ENCODE measurements around the gene ZNF829.
A peak's percentile ranks its signal among the peaks of the same experiment; 100 is the strongest.

ZNF829 gene

DNA sequence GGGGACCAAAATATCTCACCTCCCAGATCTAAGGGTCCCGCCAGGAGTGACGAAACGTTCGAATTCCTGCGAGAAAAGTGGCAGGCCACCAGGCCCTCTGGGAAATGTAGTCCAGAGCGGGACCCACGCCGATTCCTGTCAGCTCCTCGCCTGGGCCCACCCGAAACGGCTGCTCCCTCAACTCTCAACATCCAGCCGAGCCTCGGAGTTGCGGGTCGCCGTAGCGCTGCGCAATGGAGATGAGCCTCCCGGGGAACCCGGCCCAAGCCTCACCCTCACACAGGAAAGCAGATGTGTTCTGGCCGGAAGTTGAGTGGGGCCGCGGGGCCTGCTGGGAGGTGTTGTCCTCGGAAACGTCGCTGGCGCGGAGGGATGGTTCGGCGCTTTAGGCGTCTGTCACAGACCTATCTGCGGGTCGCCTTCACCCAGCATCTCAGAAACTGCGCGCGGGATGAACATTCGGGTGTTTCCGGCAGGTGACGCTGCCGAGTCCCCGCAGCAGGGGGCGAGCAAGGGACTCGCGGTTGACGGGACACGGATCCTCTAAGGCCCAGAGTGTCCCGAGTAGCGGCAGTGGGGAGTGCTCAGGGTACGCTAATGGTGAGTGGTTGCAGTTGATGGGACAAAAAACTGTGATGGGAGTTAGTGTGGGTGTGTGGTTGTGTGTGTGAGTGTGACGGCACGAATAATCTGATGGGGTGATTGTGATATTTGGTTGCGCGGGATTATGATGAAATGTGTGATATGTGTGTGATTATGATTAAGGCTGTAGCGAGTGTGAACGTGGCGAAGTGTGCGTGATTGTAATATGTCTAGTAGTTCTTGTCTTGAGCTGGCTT is at the start of gene ZNF829, which contains the start of gene ZNF568:
TSS of gene ZNF829 (minus strand) at position 300 of the 839 bp plus-strand sequence. CDS start 1,124 bp downstream, outside the sequence.
TSS of gene ZNF568 (plus strand) at position 341 of the 839 bp plus-strand sequence. CDS start 6,439 bp downstream, outside the sequence.
- peak; percentile 89 for DNase-seq (ENCODE audit: low read depth)

DNA sequence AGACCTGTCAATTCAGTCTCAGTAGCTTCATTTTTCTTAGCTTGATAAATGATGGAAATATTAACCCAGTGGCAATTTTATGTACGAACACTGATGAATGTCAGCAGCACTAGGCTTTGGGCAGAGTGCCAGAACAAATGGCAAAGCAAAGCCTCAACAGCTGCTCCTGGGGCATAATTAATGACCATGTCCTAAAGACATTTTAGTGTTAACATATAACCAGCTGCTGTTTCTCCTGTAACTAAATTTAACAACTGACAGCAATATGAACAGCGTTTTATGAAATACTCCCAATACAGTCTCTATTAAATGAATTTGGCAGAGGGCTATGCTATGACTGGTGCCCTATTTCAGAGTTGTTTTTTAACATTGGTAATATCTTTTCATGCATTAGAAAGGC is 47.2 kb upstream of the ZNF829 start:
- DNase-seq (ENCODE audit: low read depth) = no peak

DNA sequence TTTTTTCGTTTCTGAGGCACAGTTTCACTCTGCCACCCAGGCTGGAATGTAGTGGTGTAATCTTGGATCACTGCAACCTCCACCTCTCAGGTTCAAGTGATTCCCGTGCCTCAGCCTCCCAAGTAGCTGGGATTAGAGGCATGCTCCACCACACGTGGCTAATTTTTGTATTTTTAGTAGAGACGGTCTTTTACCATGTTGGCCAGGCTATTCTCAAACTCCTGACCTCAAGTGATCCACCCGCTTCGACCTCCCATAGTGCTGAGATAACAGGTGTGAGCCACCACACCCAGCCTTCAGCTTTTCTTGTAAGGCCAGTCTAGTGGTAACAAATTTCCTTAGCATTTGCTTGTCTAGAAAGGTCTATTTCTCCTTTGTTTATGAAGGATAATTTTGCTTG is 46.3 kb upstream of the ZNF829 start:
- DNase-seq (ENCODE audit: low read depth) = no peak

DNA sequence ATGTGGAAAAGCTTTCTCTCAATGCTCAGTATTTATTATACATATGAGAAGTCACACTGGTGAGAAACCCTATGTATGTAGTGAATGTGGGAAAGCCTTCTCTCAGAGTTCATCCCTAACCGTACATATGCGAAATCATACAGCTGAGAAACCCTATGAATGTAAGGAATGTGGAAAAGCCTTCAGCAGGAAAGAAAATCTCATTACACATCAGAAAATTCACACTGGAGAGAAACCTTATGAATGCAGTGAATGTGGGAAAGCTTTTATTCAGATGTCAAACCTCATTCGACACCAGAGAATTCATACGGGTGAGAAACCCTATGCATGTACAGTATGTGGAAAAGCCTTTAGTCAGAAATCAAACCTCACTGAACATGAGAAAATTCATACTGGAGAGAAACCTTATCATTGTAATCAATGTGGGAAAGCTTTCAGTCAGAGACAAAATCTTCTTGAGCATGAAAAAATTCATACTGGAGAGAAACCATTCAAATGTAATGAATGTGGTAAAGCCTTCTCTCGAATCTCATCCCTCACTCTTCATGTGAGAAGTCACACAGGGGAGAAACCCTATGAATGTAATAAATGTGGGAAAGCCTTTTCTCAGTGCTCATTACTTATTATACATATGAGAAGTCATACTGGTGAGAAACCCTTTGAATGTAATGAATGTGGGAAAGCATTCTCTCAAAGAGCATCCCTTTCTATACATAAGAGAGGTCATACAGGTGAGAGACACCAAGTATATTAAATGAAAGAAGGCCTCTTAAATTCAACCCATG is 34.4 kb upstream of the ZNF829 start:
- no peak for DNase-seq (ENCODE audit: low read depth)

DNA sequence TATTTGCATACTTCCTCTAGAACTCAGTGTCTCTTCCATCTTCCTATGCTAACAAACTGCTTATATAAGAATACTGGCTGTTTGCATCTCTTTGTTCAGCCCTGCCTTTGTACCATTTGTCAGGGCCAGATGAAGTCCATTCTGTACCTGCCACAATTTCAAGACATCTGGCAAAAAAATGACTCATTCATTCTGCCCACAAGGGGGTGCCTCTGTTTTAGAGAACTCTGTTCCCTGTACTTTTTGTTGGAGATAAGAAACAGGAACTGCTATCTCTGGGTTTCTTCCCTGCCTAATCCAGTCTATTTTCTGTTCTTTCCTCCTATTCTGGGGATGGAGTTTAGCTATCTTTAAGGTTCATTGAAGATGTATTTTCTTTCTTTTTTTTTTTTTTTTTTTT is 23.1 kb upstream of the ZNF829 start:
- DNase-seq (ENCODE audit: low read depth) = peak; percentile 28

DNA sequence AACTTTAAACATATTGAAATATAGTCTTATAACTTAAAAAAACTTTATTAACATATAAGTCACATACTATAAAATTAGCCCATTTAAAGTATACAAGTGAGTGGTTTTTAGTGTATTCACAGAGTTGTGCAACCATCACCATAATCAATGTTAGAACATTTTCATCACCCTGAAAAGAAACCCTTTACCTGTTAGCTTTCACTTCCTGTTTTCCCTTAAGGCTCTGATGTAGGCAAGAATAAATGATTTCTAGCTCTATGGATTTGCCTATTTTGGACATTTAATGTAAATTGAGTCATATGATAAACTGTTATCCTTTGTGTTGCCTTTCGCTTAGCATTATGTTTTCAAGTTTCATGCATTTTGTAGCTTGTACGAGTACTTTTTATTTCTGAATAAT is 15.6 kb upstream of the ZNF829 start:
- DNase-seq (ENCODE audit: low read depth) = no peak

DNA sequence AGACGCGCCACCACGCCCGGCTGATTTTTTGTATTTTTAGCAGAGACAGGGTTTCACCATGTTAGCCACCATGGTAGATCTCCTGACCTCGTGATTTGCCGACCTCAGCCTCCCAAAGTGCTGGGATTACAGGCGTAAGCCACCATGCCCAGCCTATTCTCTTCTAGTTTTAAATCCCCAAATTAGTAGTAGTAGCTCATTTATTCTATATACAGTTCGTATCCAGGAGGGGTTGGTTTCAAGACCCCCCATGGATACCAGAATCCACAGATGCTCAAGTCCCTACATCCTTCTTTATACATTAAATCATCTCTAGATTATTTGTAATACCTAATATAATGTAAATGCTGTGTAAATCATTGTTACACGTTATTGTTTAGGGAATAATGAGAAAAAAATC is 2.0 kb upstream of the ZNF829 start:
- no peak for DNase-seq (ENCODE audit: low read depth)

DNA sequence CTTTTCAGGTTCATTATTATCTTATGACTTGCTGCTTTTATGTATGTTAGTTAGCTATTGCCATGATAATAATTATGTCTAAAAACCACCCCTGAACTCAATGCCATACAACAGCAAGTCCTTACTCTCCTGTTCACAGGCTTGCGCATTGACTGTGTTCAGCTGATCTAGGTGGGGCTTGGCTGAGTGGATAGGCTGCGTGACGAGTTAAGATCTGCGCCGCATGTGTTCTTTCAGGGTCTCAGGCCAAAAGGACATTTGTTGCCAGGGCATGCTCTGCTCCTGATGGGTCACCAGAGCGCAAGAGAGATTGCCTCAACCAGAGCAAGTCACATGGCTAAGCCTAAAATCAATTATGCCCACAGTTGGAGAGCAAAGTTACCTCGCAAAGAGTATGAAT is 900 bp upstream of the ZNF829 start:
- peak; percentile 68 for DNase-seq (ENCODE audit: low read depth)

DNA sequence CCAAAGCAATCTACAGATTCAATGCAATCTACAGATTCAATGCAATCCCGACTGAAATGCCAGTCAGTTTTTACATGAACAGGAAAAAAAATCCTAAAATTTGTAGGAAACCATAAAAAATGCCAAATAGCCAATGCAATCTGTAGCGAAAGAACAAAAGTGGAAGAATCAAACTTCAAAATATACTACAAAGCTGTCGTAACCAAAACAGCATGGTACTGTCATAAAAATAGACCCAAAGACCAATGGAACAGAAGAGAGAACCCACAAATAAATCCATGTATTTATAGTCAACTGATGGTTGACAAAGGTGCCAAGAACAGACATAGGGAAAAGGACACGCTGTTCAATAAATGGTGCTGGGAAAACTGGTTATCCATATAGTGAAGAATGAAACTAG is 17.7 kb downstream of the ZNF829 start:
- no peak for DNase-seq (ENCODE audit: low read depth)

DNA sequence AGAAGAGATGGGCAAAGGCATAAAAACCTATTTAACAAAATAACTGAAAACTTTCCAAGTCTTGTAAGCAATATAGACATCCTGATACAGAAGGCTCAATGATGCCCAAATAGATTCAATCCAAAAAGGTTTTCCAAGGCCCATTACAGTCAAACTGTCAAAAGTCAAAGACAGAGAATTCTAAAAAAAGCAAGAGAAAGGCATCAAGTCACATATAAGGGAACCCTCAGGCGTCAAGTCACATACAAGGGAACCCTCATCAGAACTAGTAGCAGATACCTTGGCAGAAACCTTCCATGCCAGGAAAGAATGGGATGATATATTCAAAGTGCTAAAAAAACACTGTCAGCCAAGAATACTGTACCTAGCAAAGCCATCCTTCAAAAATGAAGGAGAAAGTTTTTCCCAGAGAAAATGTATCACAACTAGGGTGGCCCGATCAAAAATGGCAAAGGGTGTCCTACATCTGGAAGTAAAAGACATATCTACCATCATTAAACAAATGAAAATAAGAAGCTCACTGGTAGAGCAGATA is 21.2 kb downstream of the ZNF829 start:
- DNase-seq (ENCODE audit: low read depth) = no peak

DNA sequence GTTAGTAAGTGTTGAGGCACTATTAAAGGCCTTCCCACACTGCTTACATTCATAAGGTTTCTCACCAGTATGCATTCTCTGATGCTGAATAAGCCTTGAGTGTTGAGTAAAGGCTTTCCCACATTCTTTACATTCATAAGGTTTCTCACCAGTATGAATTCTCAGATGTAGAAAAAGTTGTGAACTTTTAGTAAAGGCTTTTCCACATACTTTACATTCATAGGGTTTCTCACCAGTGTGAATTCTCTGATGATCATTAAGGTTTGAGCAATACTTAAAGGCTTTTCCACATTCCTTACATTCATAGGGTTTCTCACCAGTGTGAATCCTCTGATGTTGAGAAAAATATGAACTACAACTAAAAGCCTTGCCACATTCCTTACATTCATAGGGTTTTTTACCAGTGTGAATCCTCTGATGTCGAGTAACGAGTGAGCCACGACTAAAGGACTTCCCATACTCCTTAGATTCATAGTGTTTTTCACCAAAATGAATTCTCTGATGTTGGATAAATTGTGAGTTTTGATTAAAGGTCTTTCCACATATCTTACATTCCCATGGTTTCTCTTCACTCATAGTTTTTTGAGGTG is 24.2 kb downstream of the ZNF829 start:
- DNase-seq (ENCODE audit: low read depth) = no peak

DNA sequence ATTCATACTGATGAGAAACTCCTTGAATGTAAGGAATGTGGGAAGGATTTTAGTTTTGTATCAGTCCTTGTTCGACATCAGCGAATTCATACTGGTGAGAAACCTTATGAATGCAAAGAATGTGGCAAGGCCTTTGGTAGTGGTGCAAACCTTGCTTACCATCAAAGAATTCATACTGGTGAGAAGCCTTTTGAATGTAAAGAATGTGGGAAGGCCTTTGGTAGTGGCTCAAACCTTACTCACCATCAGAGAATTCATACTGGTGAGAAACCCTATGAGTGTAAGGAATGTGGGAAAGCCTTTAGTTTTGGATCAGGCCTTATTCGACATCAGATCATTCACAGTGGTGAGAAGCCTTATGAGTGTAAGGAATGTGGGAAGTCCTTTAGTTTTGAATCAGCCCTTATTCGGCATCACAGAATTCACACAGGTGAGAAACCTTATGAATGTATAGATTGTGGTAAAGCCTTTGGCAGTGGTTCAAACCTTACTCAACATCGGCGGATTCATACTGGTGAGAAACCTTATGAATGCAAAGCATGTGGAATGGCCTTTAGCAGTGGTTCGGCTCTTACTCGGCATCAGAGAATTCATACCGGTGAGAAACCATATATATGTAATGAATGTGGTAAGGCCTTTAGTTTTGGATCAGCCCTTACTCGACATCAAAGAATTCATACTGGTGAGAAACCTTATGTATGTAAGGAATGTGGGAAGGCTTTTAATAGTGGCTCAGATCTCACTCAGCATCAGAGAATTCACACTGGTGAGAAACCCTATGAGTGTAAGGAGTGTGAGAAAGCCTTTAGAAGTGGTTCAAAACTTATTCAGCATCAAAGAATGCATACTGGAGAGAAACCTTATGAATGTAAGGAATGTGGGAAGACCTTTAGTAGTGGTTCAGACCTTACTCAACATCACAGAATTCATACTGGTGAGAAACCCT is 38.8 kb downstream of the ZNF829 start:
- DNase-seq (ENCODE audit: low read depth) = no peak

DNA sequence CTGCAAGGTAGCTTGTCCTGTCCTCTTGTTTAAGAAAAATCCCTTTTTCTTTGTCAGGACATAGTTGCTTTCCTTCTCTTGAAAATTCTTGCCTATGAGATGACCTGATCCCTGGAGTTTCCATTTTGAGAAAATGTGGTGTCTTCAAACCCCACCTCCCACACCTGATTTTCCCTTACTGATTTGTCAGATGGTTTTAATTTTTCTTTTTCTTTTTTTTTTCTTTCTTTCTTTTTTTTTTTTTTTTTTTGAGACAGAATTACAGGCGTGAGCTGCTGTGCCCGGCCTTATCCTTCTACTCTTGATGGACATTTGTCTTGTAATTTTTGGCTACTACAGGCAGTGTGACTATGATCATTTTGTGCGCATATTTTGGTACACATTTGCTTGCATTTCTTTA is 64.2 kb downstream of the ZNF829 start:
- DNase-seq (ENCODE audit: low read depth) = no peak

DNA sequence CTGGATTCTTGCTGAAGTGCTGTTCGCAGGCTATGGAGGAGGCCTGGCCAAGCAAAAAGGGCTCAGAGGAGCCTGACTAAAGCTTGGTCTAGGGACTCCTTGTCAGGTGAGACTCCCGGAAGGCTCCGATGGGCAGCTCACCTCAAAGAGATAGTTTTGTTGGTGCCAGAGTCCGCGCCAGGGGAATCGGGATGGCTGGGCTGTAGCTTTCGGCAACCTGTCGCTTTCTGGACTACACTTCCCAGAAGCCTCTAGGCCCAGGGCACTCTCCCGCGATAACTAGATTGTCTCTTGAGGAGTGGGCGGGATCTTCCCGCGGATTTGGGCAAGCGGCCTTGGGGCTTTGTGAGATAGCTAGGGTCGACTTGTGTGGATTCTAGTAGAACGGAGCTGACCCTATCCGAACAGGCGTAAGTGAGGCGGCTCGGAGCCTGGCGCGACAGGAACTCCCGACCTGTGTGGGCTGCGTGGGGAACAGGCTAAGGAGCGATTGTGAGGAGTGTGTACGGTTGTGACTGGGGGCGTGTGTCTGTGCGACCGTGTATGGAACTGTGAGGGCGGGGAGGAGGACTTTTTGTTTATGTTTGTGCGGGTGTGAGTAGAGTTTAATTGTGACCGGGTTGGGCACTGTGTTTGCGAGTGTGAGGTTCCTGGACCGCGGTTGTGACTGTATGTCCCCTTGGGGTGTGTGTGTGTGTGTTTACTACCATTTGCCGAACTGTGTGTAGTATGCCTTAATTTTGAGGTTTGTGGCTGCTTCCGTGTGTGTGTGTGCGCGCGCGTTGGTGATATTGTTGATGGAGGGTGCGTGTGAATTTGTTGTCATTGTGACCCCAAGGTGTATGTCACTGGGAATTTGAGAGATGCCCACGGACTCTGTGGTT is 65.3 kb downstream of the ZNF829 start, which contains the start of gene ZNF345:
TSS of gene ZNF345 (plus strand) at position 318 of the 884 bp plus-strand sequence. CDS start 25,955 bp downstream, outside the sequence.
- DNase-seq (ENCODE audit: low read depth) = peak; percentile 95

DNA sequence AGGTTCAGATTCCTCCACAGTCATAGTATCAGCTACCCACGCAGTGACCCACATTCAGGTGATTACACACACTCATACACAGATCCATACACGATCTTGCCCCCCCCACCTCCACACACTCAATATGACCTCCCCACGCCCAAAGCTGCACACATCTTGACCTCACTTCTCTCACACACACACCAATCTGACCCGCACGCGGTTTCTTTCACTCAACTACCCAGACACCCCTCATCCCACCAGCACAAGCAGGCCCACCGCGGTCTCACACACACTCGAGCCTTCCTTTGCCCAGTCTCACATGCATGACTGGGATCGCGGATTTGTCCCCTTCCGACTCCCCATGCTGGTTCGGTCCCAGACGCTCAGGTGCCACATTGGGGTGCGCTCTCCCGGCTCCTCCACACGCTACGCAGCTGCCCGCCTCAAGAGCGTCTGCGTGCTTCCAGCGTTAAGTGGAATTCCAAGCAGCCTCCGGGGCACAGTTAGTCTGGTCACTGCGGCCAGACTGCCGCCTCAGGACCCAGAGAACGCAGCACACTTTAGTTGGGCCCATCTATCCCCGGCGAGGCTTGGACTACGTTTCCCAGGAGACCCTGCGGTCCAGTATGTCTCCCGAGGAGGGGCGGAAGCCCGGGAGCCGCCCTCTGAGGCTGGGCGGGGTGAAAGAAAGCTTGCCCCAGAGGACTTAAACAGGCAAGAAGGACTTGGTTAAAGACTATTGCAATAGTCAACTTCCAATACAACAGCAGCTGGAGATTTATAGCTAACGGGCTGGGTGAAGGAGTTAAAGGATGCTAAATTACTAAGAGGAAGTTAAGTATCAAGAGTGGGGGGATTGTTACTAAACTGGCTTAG is 66.2 kb downstream of the ZNF829 start:
- peak; percentile 95 for DNase-seq (ENCODE audit: low read depth)

DNA sequence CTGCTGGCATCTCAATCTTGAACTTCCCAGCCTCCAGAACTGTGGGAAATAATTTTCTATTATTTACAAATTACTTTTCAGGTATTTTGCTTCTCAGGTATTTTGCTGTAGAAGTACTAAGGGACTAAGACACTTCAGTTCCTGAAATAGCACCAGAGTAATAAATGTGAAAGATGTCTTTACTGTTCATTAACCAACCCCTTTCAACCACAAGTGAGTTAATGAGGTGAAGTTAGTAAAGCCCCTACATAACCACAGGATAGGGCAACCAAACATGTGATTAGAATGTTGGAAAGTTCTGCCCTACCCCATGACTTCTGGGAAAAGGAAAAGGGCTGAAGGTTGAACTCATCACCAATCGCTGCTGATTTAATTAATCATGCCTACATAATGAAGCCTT is 68.1 kb downstream of the ZNF829 start:
- DNase-seq (ENCODE audit: low read depth) = no peak

DNA sequence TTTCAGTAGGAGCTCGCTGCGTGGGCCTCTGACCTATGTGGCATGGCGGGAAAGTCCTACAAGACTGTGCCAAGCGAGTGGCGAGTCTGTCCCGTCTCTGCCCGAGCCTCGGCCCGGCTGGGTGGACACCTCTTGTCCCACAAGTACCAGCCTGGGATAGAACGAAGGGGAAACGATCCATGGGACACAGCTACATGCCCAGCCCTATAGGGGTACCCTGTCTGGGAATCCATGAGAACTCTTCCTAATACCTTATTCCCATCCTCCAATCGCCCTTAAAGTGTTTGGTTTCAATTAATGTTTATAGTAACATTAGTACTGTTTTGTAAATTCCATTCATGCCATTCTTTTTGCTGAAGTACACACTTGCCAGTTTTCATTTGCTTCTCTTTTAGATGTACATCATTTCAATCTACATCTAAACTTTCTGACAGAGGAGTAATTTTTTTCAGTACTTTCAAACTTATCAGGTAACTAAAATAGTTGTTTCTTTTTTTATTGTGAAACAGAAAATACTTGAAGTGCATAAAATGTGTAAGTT is 77.2 kb downstream of the ZNF829 start:
- peak; percentile 35 for DNase-seq (ENCODE audit: low read depth)
